Cardiac muscle cell (in vitro differentiated cells and primary cell): Measurements from ENCODE around the gene CD33. TPM values are rescaled to one million over a fixed set of nuclear protein-coding genes. Genes with fewer than 3 reads are reported as not detected.
A peak's percentile ranks its signal among the peaks of the same experiment; 100 is the strongest.

Experiments used
- DNase-seq, 2 donors: peaks; one replicate each; pipeline versions ENCODE4 v3.0.0 to v3.0.0-alpha.2; 2010 to 2017; ENCODE audit warnings: low read depth in 1 of 2, low spot score in 1 of 2
- H3K27ac ChIP-seq: fragments of 200-600 bp; sonication (generic); 2 replicates; pipeline ENCODE4 v1.5.1; 2016
- H3K27me3 ChIP-seq: fragments of 200-600 bp; sonication (generic); 2 replicates; pipeline ENCODE4 v1.6.0; 2016; ENCODE audit warnings: control low read depth
- H3K36me3 ChIP-seq: fragments of 200-600 bp; sonication (generic); 2 replicates; pipeline ENCODE4 v1.5.1; 2016; ENCODE audit warnings: control low read depth
- H3K4me1 ChIP-seq: fragments of 200-600 bp; sonication (generic); 2 replicates; pipeline ENCODE4 v1.8.1; 2017; ENCODE audit warnings: low read depth, mild to moderate bottlenecking, mixed run types
- H3K4me3 ChIP-seq: fragments of 200-600 bp; sonication (generic); 2 replicates; pipeline ENCODE4 v1.5.1; 2016; ENCODE audit warnings: mild to moderate bottlenecking
- H3K9me3 ChIP-seq: fragments of 200-600 bp; sonication (generic); 2 replicates; pipeline ENCODE4 v1.5.1; 2017; ENCODE audit warnings: low read depth, mild to moderate bottlenecking, control low read depth
- polyA plus RNA-seq: library from polyadenylated mRNA; unstranded; fragments of >200 nt; fragmentation: Nextera tagmentation; extraction: Ambion mirVana; gene quantifications from 2 replicates; pipeline ENCODE4 v1.2.1, GENCODE V29; 2016
- total RNA-seq: library from RNA; depleted of rRNA; stranded (reverse); fragments of >200 nt; gene quantifications from 2 replicates; pipeline ENCODE4 v1.2.3, GENCODE V29; 2016
- TF ChIP-seq, protein P1 (sequence below): IDR thresholded peaks from 2 replicates; pipeline ENCODE4 v1.5.1; 2012; ENCODE audit warnings: low read depth, mild to moderate bottlenecking, low read length

Gene CD33
- total and polyA plus RNA-seq, 2 experiments from 2014 or later: not detected

DNA sequence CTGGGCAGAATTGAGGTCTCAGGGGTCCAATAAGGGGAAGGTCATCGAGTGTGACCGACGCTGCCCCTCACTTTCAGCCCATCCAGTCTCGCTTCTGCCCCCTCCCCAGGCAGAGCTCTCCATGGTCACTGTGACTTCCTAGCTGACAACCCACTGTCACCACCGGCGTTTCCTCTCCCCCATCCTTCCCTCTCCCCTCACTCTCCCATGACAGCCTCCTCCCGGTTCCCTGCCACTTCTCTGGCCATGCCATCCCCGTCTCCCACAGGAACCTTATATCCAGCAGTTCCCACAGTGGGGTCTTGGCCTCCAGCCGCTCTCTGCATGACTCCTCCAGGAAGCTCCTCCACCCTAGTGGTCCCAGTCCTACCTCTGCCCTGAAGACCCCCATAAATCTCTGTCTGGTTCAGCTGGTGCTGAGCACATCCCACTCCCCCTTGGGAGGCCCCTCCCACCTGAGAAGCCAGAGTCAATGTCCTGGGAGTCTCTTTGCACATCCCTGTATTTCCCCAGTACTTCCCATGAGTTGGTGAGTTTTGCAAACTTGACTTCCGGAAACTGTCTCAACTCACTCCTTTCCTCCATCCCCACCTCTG lies 24.7 kb upstream of the CD33 start:
- no peak overlapping the region for H3K27ac ChIP-seq
- H3K9me3 ChIP-seq: no peaks in the 10 kb centered on the region
- H3K36me3 ChIP-seq: no peaks in the 10 kb centered on the region
- no peaks in the 10 kb centered on the region for H3K27me3 ChIP-seq
- no peaks in the 10 kb centered on the region for H3K4me1 ChIP-seq
- no peak overlapping the region for H3K4me3 ChIP-seq
- TF ChIP-seq, protein P1, sequence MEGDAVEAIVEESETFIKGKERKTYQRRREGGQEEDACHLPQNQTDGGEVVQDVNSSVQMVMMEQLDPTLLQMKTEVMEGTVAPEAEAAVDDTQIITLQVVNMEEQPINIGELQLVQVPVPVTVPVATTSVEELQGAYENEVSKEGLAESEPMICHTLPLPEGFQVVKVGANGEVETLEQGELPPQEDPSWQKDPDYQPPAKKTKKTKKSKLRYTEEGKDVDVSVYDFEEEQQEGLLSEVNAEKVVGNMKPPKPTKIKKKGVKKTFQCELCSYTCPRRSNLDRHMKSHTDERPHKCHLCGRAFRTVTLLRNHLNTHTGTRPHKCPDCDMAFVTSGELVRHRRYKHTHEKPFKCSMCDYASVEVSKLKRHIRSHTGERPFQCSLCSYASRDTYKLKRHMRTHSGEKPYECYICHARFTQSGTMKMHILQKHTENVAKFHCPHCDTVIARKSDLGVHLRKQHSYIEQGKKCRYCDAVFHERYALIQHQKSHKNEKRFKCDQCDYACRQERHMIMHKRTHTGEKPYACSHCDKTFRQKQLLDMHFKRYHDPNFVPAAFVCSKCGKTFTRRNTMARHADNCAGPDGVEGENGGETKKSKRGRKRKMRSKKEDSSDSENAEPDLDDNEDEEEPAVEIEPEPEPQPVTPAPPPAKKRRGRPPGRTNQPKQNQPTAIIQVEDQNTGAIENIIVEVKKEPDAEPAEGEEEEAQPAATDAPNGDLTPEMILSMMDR: no peak
- DNase-seq: no peak

- no peaks in the 10 kb centered on the region for H3K27me3 ChIP-seq
- H3K4me3 ChIP-seq: no peak overlapping the region
- no peaks in the 10 kb centered on the region for H3K36me3 ChIP-seq
- TF ChIP-seq, protein P1: no peak
- H3K4me1 ChIP-seq: no peaks in the 10 kb centered on the region
- H3K27ac ChIP-seq: no peak overlapping the region
- H3K9me3 ChIP-seq: no peaks in the 10 kb centered on the region
- DNase-seq: no peak
These were observed 23.2 kb upstream of the CD33 start for GRCh38 chr19:51201712-51202111.

DNA sequence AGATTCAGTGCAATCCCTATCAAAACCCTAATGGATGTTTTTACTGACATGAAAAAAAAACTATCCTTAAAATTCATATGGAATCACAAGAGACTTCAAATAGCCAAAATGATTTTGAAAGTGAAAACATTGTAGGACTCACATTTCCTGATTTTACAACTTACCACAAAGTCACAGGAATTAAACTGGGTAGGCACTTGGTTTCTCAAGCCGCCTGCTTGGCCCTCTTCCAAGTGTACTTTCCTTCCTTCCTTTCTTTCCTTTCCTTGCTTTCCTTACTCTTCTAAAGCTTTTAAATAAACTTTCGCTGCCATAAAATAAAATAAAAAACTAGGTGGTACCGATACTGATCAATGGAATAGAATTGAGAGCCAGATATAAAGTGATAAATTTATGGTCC lies 21.0 kb upstream of the CD33 start:
- Histone ChIP-seq H3K36me3 (no peaks in the 10 kb centered on the region), H3K4me1 (no peaks in the 10 kb centered on the region), H3K27me3 (no peaks in the 10 kb centered on the region), H3K27ac (no peak overlapping the region), H3K9me3 (no peaks in the 10 kb centered on the region), H3K4me3 (no peak overlapping the region)
- peak in 1 of 2 donors; percentile 2 for DNase-seq
- TF ChIP-seq, protein P1: no peak

DNA sequence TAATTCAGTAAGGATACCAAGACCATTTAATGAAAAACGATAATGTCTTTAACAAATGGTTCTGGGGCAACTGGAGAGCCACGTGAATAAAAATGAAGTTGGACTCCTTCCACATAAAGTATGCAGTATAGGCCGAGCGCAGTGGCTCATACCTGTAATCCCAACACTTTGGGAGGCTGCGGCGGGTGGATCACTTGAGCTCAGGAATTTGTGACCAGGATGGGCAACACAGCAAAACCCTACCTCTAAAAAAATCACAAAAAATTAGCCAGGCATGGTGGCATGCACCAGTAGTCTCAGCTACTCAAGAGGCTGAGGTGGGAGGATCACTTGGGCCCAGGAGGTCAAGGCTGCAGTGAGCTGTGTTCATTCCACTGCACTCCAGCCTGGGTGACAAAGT lies 20.6 kb upstream of the CD33 start:
- Histone ChIP-seq H3K27ac (no peak overlapping the region), H3K4me3 (no peak overlapping the region), H3K9me3 (no peaks in the 10 kb centered on the region), H3K4me1 (no peaks in the 10 kb centered on the region), H3K36me3 (no peaks in the 10 kb centered on the region), H3K27me3 (no peaks in the 10 kb centered on the region)
- DNase-seq: no peak
- TF ChIP-seq, protein P1: no peak

DNA sequence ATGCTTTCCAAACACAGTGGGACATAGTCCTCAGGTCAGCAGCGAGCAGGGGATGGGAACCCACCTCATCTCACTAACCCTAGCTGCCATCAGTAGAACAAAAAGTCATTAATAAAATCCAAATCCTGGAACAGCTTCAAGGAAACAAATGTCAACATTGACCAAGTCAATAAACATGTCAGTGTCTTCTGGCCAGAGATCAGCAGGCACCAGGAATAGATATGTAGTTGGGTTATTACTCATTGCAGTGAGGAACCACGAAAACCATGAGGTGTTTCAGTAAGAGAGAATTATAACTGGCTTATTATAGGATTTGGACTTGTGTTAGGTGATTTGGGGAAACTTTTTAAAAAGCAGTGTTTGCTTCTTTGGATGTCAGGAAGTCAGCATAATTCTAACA lies 17.1 kb upstream of the CD33 start:
- no peak for DNase-seq
- TF ChIP-seq, protein P1: no peak
- Histone ChIP-seq H3K27ac (no peak overlapping the region), H3K36me3 (no peaks in the 10 kb centered on the region), H3K4me3 (no peak overlapping the region), H3K9me3 (no peaks in the 10 kb centered on the region), H3K4me1 (no peaks in the 10 kb centered on the region), H3K27me3 (no peaks in the 10 kb centered on the region)
